Stimulated activated CD8-positive, alpha-beta memory T cell treated with anti-CD3 and anti-CD28 coated beads, Interleukin-2, amount 100 ng/mL, for 1 hour (primary cell): ENCODE measurements around the gene CBR4.
"Not testable (repeated sequence)": the region's sequence is repeated elsewhere in the genome, so short reads cannot be mapped to it uniquely, and the experiment has no call there.

Experiments
- DNase-seq, 2 donors: peaks; one replicate each; pipeline ENCODE4 v3.0.0-alpha.2; 2020; ENCODE audit warnings: low read depth in 2 of 2

Gene CBR4

GRCh38 chr4:169010125-169011023 is at the start of gene CBR4:
Gene CBR4 (minus strand): TSS chr4:169010255. CDS start chr4:169010089, 166 bp downstream.
- DNase-seq = peak; percentile 90 to 93

- no peak for DNase-seq
Observed at GRCh38 chr4:169059306-169060211, 49.5 kb upstream of the CBR4 start.

- DNase-seq = no peak
Observed at GRCh38 chr4:169058312-169058711, 48.3 kb upstream of the CBR4 start.

- DNase-seq = no peak
Observed at GRCh38 chr4:169054879-169055278, 44.8 kb upstream of the CBR4 start.

GRCh38 chr4:169052594-169052945 is 42.5 kb upstream of the CBR4 start:
- no peak for DNase-seq

- no peak for DNase-seq
Observed at GRCh38 chr4:169051761-169052593, 41.9 kb upstream of the CBR4 start.

- DNase-seq = no peak
Observed at GRCh38 chr4:169050881-169051760, 41.1 kb upstream of the CBR4 start.

- DNase-seq = no peak
Observed at GRCh38 chr4:169050284-169050683, 40.2 kb upstream of the CBR4 start.

GRCh38 chr4:169048868-169049414 is 38.9 kb upstream of the CBR4 start:
- DNase-seq = no peak

- DNase-seq = no peak
Observed at GRCh38 chr4:169047956-169048355, 37.9 kb upstream of the CBR4 start.

GRCh38 chr4:169045862-169046584 is 36.0 kb upstream of the CBR4 start:
- no peak for DNase-seq

- no peak for DNase-seq
Observed at GRCh38 chr4:169044714-169045447, 34.8 kb upstream of the CBR4 start.

- no peak for DNase-seq
Observed at GRCh38 chr4:169042608-169043007, 32.6 kb upstream of the CBR4 start.

GRCh38 chr4:169040559-169041261 is 30.7 kb upstream of the CBR4 start:
- DNase-seq = no peak

- DNase-seq = no peak
Observed at GRCh38 chr4:169039251-169039954, 29.3 kb upstream of the CBR4 start.

GRCh38 chr4:169037506-169037905 is 27.5 kb upstream of the CBR4 start:
- no peak for DNase-seq

GRCh38 chr4:169035871-169036620 is 26.0 kb upstream of the CBR4 start:
- not testable (repeated sequence) for DNase-seq
